Activated CD8-positive, alpha-beta memory T cell treated with anti-CD3 and anti-CD28 coated beads for 48 hours (primary cell): ENCODE data around the gene CFH.
"Not testable (repeated sequence)": the region's sequence is repeated elsewhere in the genome, so short reads cannot be mapped to it uniquely, and the experiment has no call there.

ENCODE experiments used
- DNase-seq, 3 experiments: peaks; one replicate each; pipeline ENCODE4 v3.0.0-alpha.2; 2020; ENCODE audit warnings: low read depth in 2 of 3, low spot score in 2 of 3

Gene CFH

GRCh38 chr1:196743244-196743643 lies 91.4 kb downstream of the CFH start:
- not testable (repeated sequence) for DNase-seq

DNA sequence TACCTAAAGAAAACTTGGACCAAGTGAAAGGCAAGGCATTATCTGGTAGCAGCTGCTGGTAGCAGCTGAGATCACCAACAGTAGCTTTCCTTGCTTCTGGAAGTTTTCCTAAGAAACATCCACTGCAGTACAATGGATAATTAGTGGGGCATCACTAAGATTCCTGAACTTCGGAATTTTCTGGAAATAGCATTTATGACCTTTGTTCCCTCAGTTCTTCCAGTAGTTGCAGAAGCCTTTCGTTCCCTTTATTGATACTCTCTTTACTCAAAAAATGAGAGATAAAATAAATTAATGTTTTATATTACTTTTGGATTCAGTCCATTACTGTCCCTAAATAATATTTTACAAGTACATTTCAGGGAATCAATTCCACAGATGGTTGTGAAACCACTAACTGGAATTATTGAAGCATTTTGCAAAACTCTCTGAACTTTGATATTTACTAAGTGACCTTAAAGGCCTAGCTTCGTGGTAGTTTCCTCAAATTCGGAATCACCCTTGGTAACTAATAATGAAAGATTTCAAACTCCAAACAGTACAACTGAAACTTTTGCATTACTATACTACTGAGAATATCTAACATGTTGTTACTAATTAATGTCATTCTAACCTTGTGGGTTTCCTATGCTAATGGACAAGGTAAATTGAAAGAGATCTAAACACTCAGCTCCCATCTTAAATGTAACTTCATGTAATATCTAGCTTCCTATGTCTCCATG lies 113.3 kb downstream of the CFH start:
- not testable (repeated sequence) for DNase-seq

DNA sequence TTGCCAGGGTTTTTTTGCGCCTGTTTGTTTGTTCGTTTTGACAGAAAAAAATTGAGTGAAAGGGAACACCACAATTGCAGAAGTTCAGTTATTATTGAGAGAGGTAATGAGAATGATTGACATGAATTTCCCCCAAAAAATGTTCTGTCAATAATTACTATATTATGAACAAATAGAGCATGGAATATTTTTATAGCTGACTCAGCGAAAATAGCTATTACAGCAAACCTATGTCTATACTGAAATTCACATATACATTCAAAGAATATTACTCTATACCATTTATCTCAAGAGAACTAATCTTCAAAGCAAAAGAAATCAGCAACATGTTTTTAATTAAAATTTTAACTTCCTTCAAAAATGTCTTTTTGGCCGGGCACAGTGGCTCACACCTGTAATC lies 118.0 kb downstream of the CFH start:
- DNase-seq, result not testable (repeated sequence)

DNA sequence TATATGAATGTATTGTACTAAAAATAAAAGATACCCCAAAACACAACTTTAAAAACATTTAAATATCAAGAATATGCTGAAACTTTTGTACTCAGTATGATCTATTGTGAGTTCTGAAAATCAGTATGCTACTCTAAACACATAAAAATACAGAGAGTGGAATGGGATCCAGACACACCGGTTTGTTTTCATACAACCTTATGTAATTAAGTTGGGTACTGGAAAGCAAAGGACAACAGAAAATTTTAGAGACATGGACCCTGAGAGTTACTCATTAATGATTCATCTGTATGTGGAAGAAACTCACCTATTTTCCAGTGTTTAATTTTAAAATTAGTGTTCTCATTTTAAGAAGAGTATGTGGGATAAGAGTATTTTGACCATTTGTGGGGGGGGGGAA lies 121.9 kb downstream of the CFH start:
- no peak for DNase-seq

GRCh38 chr1:196774175-196774574 lies 122.3 kb downstream of the CFH start:
- DNase-seq, result no peak

DNA sequence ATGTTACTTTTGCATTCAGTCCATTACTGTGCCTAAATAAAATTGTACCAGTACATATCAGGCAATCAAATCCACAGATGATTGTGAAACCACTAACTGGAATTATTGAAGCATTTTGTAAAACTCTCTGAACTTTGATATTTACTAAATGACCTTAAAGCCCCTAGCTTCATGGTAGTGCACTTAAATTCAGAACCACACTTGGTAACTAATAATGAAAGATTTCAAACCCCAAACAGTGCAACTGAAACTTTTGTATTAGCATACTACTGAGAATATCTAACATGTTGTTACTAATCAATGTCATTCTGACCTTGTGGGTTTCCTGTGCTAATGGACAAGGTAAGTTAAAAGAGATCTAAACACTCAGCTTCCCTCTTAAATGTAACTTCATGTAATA lies 122.8 kb downstream of the CFH start, which contains the start of gene CFHR3:
Gene CFHR3 (plus strand): TSS at position 238 of the 400 bp plus-strand sequence. CDS start 47 bp downstream, at position 285.
- no peak for DNase-seq

DNA sequence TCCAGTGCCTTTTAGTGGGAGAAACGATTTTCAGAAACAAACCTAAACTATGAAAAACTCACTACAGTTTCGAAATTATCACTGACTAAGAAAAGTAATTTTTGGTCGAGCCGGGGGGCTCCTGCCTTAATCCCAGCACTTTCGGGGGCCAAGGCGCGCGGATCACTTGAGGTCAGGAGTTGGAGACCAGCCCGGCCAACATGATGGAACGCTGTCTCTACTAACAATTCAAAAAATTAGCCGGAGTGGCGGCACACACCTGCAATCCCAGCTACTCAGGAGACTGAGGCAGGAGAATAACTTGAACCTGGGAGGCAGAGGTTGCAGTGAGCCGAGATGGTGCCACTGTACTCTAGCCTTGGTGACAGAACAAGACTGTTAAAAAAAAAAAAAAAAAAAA lies 125.8 kb downstream of the CFH start:
- DNase-seq, result no peak

DNA sequence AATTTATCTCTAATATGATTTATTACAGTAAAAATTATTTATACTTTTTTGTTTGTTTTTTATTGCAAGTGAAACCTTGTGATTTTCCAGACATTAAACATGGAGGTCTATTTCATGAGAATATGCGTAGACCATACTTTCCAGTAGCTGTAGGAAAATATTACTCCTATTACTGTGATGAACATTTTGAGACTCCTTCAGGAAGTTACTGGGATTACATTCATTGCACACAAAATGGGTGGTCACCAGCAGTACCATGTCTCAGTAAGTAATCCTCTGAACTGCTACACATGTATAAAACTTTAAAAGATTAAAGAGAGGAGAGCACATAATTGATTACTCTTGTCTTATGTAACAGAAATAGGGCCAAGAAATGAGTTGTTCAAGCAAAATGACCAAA lies 127.2 kb downstream of the CFH start:
- DNase-seq, result no peak

- DNase-seq, result not testable (repeated sequence)
These were observed 139.4 kb downstream of the CFH start for GRCh38 chr1:196791252-196791651.

- not testable (repeated sequence) for DNase-seq
These were observed 142.3 kb downstream of the CFH start for GRCh38 chr1:196794103-196794502.
